Transverse colon (tissue), 4 donors: Measurements from ENCODE around the gene CEP78.

Experiments used
- POLR2AphosphoS5 ChIP-seq, 3 donors: sonication (generic); formaldehyde crosslinking; IDR thresholded peaks; one replicate each; pipeline ENCODE4 v1.6.1; 2016; ENCODE audit warnings: antibody characterized with exemption in 3 of 3
- TF ChIP-seq, protein P1 (sequence below), 5 experiments: fragments of 200-600 bp in 3 of 5; fragments of 450-650 bp in 2 of 5; sonication (generic) in 3 of 5; IDR thresholded peaks; 1 replicate in 2 of 5; 2 replicates in 3 of 5; pipeline ENCODE4 v1.5.1; 2016 to 2017; ENCODE audit warnings: antibody characterized with exemption in 5 of 5, inconsistent platforms in 3 of 5, mild to moderate bottlenecking in 2 of 5, moderate library complexity in 1 of 5

DNA sequence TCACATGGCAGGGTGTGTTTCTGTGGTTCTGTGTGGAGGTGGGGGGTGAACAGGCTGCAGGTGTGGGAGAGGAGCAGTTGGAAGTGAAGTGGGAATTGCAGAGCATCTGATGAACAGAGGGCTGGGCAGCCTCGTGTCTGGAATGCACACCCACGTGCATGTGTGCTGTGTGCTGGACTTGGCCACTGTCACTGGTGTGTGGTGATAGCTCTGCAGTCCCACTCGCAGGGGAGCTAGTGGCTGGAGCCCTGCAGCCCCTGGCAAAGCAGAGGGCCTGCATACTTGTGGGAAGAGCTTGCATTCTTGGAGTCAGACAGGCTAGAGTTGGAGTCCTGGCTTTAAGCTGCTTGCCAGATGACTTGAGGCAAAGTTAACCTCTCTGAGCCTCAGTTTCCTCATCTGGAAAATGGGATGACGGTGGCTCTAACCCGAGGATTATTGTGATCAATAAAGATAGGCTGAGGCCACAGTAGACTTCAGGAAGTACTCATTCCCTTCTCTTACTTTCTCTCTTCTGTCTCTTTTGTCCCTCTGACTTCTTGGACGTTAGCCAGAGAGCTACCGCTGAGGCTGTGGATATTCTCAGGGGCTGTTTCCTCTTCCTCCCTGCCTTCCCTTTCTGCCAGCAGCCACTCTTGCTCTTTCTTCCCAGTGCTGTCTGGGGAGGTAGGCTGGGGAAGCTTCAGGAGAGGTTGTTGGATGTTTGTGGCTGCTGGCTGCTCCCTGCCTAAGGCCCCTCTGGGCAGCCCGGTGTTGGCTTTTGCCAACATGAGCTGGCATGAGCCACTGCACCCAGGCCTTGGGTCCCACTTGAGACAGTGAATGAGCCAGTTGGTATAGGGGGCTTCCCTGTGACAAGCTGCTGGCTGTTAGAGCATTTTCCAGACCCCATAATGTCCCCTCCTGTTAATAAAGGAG, 79.3 kb downstream of the CEP78 start:
- TF ChIP-seq, protein P1, sequence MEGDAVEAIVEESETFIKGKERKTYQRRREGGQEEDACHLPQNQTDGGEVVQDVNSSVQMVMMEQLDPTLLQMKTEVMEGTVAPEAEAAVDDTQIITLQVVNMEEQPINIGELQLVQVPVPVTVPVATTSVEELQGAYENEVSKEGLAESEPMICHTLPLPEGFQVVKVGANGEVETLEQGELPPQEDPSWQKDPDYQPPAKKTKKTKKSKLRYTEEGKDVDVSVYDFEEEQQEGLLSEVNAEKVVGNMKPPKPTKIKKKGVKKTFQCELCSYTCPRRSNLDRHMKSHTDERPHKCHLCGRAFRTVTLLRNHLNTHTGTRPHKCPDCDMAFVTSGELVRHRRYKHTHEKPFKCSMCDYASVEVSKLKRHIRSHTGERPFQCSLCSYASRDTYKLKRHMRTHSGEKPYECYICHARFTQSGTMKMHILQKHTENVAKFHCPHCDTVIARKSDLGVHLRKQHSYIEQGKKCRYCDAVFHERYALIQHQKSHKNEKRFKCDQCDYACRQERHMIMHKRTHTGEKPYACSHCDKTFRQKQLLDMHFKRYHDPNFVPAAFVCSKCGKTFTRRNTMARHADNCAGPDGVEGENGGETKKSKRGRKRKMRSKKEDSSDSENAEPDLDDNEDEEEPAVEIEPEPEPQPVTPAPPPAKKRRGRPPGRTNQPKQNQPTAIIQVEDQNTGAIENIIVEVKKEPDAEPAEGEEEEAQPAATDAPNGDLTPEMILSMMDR (IDR thresholded peaks at IDR 0.05), result no peak
- TF ChIP-seq POLR2AphosphoS5 (IDR thresholded peaks at IDR 0.05), result no peak
